Lower leg skin (tissue), 4 donors: ENCODE measurements around the gene WDFY2. TPM values are rescaled to one million over a fixed set of nuclear protein-coding genes. Genes with fewer than 3 reads are reported as not detected.
"Not testable (repeated sequence)": the region's sequence is repeated elsewhere in the genome, so short reads cannot be mapped to it uniquely, and the experiment has no call there.

Experiments used
- DNase-seq, 2 donors: peaks; one replicate each; pipeline ENCODE4 v3.0.0-alpha.2; 2019; ENCODE audit warnings: low spot score in 2 of 2
- H3K4me3 ChIP-seq: fragments of 200-600 bp; sonication (generic); 2 replicates; pipeline ENCODE4 v1.5.1; 2017; ENCODE audit warnings: mild to moderate bottlenecking, low read depth; ENCODE audit not compliant: poor library complexity, severe bottlenecking
- CTCF ChIP-seq, 3 donors: fragments of 450-650 bp; IDR thresholded peaks; one replicate each; pipeline ENCODE4 v1.5.1; 2016; ENCODE audit warnings: antibody characterized with exemption in 3 of 3, mild to moderate bottlenecking in 3 of 3, moderate library complexity in 2 of 3
- POLR2A ChIP-seq, 2 donors: fragments of 450-650 bp; IDR thresholded peaks; one replicate each; pipeline ENCODE4 v1.6.1; 2016 to 2017; ENCODE audit warnings: antibody characterized with exemption in 2 of 2, mild to moderate bottlenecking in 1 of 2, moderate library complexity in 1 of 2
- WGBS, 2 donors: methylation state at CpG; one replicate each; pipeline ENCODE4 v1.1.5; 2018; 5-methylcytosine and 5-hydroxymethylcytosine counted together
- intact Hi-C: fragments of 100-400 bp; cut with DNase I; formaldehyde crosslinking; loops from one replicate; pipeline ENCODE4 v1.15.0; 2023; ENCODE audit warnings: low total_unique reads
- total RNA-seq, 4 donors: library from RNA; depleted of rRNA; stranded (reverse); fragments of >200 nt; gene quantifications; one replicate each; pipeline ENCODE4 v1.1.0, GENCODE V29; 2016

The WDFY2 gene
- total RNA-seq, 4 donors from 2014 or later = 20.1 to 40.3 (median 22.4) TPM

GRCh38 chr13:51590971-51591627, 6.8 kb downstream of the WDFY2 start:
- no peak for TF ChIP-seq POLR2A (IDR thresholded peaks at IDR 0.05)
- TF ChIP-seq CTCF (IDR thresholded peaks at IDR 0.05) = no peak
- DNase-seq = peak in 1 of 2 donors; percentile 55
- intact Hi-C loops = loop anchor here (10.0 kb wide), 1 partner anchor 154 kb away; no protein-coding TSS in a partner anchor
- WGBS, 2 donors = 16 to 21% methylated on average over 4 of the region's 4 CpGs
- H3K4me3 ChIP-seq = no peak overlapping the region

GRCh38 chr13:51591938-51592337, 7.7 kb downstream of the WDFY2 start:
- not testable (repeated sequence) for DNase-seq, H3K4me3 ChIP-seq
- intact Hi-C loops = loop anchor here (10.0 kb wide), 1 partner anchor 153 kb away; no protein-coding TSS in a partner anchor
- 59 to 63% methylated on average over 1 of the region's 1 CpG for WGBS, 2 donors

GRCh38 chr13:51594432-51594831, 10.2 kb downstream of the WDFY2 start:
- WGBS, 2 donors = 71 to 81% methylated on average over 3 of the region's 3 CpGs
- DNase-seq = no peak
- TF ChIP-seq POLR2A (IDR thresholded peaks at IDR 0.05) = no peak
- TF ChIP-seq CTCF (IDR thresholded peaks at IDR 0.05) = no peak
- intact Hi-C loops = loop anchor here (10.0 kb wide), 1 partner anchor 150 kb away; no protein-coding TSS in a partner anchor
- no peak overlapping the region for H3K4me3 ChIP-seq

- TF ChIP-seq CTCF (IDR thresholded peaks at IDR 0.05) (no peak), POLR2A (IDR thresholded peaks at IDR 0.05) (no peak)
- DNase-seq = no peak
- intact Hi-C loops = loop anchor here (10.0 kb wide), 1 partner anchor 149 kb away; no protein-coding TSS in a partner anchor
- no peak overlapping the region for H3K4me3 ChIP-seq
- WGBS, 2 donors = 82 to 85% methylated on average over 3 of the region's 3 CpGs
Observed at GRCh38 chr13:51595416-51595815, 11.2 kb downstream of the WDFY2 start.

- no peak for DNase-seq
- no peak for TF ChIP-seq CTCF (IDR thresholded peaks at IDR 0.05)
- TF ChIP-seq POLR2A (IDR thresholded peaks at IDR 0.05) = no peak
- intact Hi-C loops = loop anchor here (10.0 kb wide), 1 partner anchor 148 kb away; no protein-coding TSS in a partner anchor
- 48 to 50% methylated on average over 2 of the region's 2 CpGs for WGBS, 2 donors
- H3K4me3 ChIP-seq = no peak overlapping the region
Observed at GRCh38 chr13:51596541-51596940, 12.3 kb downstream of the WDFY2 start.

- intact Hi-C loops = loop anchor here (10.0 kb wide), 1 partner anchor 145 kb away; no protein-coding TSS in a partner anchor
- H3K4me3 ChIP-seq = no peak overlapping the region
- no peak for DNase-seq
- TF ChIP-seq POLR2A (IDR thresholded peaks at IDR 0.05) (no peak), CTCF (IDR thresholded peaks at IDR 0.05) (no peak)
Observed at GRCh38 chr13:51599444-51600176, 15.3 kb downstream of the WDFY2 start.
